Liver (tissue), 9 donors: ENCODE measurements around the gene CLIC5. TPM values are rescaled to one million over a fixed set of nuclear protein-coding genes. Genes with fewer than 3 reads are reported as not detected.

Source experiments
- DNase-seq: peaks from one replicate; pipeline ENCODE4 v3.0.0-alpha.2; 2017; ENCODE audit warnings: low spot score
- H3K27ac ChIP-seq, 2 donors: one replicate each; pipeline ENCODE4 v1.7.0; 2013; ENCODE audit warnings: inconsistent platforms in 2 of 2, low read length in 2 of 2, control low read depth in 1 of 2, low read depth in 1 of 2, mild to moderate bottlenecking in 1 of 2
- H3K27me3 ChIP-seq, 4 donors: one replicate each; pipeline versions ENCODE4 v1.6.1 to v1.7.0; 2013; ENCODE audit warnings: low read length in 3 of 4, inconsistent platforms in 1 of 4, mild to moderate bottlenecking in 1 of 4, moderate library complexity in 1 of 4; ENCODE audit not compliant: control insufficient read depth in 4 of 4, insufficient read depth in 4 of 4
- H3K36me3 ChIP-seq, 4 donors: one replicate each; pipeline versions ENCODE4 v1.6.1 to v1.7.0; 2013; ENCODE audit warnings: low read length in 3 of 4, mild to moderate bottlenecking in 3 of 4, low read depth in 1 of 4, moderate library complexity in 1 of 4; ENCODE audit not compliant: control insufficient read depth in 4 of 4, insufficient read depth in 3 of 4
- H3K4me1 ChIP-seq, 4 donors: one replicate each; pipeline versions ENCODE4 v1.6.1 to v1.7.0; 2013; ENCODE audit warnings: low read length in 3 of 4, mild to moderate bottlenecking in 3 of 4, moderate library complexity in 1 of 4; ENCODE audit not compliant: control insufficient read depth in 4 of 4, insufficient read depth in 4 of 4
- H3K4me3 ChIP-seq, 3 donors: one replicate each; pipeline versions ENCODE4 v1.6.1 to v1.7.0; 2013; ENCODE audit warnings: low read length in 3 of 3, control low read depth in 1 of 3, low read depth in 1 of 3, mild to moderate bottlenecking in 1 of 3
- H3K9ac ChIP-seq, 2 donors: one replicate each; pipeline ENCODE4 v1.7.0; 2013; ENCODE audit warnings: low read length in 2 of 2, mild to moderate bottlenecking in 2 of 2, moderate library complexity in 2 of 2, control low read depth in 1 of 2, low read depth in 1 of 2
- H3K9me3 ChIP-seq, 4 donors: one replicate each; pipeline versions ENCODE4 v1.6.1 to v1.7.0; 2013; ENCODE audit warnings: low read length in 3 of 4; ENCODE audit not compliant: control insufficient read depth in 4 of 4
- ATF3 ChIP-seq: IDR thresholded peaks from 2 replicates; pipeline ENCODE4 v1.6.1; 2016; ENCODE audit warnings: antibody characterized with exemption
- CTCF ChIP-seq: fragments of 150-350 bp; IDR thresholded peaks from 2 replicates; pipeline ENCODE4 v1.5.1; 2017; ENCODE audit warnings: improper control_type of control experiment, low read depth, low read length; ENCODE audit not compliant: missing input control
- EGR1 ChIP-seq, 2 donors: IDR thresholded peaks; 2 replicates each; pipeline ENCODE4 v1.6.1; 2016 to 2018; ENCODE audit warnings: antibody characterized with exemption in 2 of 2, low read depth in 2 of 2
- FOXA1 ChIP-seq: IDR thresholded peaks from 2 replicates; pipeline ENCODE4 v1.6.1; 2016; ENCODE audit warnings: antibody characterized with exemption
- FOXA2 ChIP-seq: IDR thresholded peaks from 2 replicates; pipeline ENCODE4 v1.6.1; 2016; ENCODE audit warnings: antibody characterized with exemption
- GABPA ChIP-seq, 2 donors: IDR thresholded peaks in 1 of 2; conservative IDR thresholded peaks in 1 of 2; 2 replicates each; pipeline ENCODE4 v1.6.1; 2016; ENCODE audit warnings: antibody characterized with exemption in 2 of 2, mild to moderate bottlenecking in 1 of 2, moderate library complexity in 1 of 2
- HNF4A ChIP-seq, 2 donors: conservative IDR thresholded peaks; 2 replicates each; pipeline ENCODE4 v1.6.1; 2016; ENCODE audit warnings: antibody characterized with exemption in 2 of 2, mild to moderate bottlenecking in 2 of 2
- HNF4G ChIP-seq: IDR thresholded peaks from 2 replicates; pipeline ENCODE4 v1.6.1; 2016; ENCODE audit warnings: antibody characterized with exemption
- JUND ChIP-seq, 2 donors: IDR thresholded peaks; 2 replicates each; pipeline ENCODE4 v1.6.1; 2016; ENCODE audit warnings: antibody characterized with exemption in 2 of 2
- MAX ChIP-seq: IDR thresholded peaks from 2 replicates; pipeline ENCODE4 v1.6.1; 2016; ENCODE audit warnings: antibody characterized with exemption
- NR2F2 ChIP-seq: IDR thresholded peaks from 2 replicates; pipeline ENCODE4 v1.6.1; 2016; ENCODE audit warnings: antibody characterized with exemption
- RAD21 ChIP-seq, 2 donors: IDR thresholded peaks; 2 replicates each; pipeline ENCODE4 v1.6.1; 2016; ENCODE audit warnings: antibody characterized with exemption in 2 of 2, mild to moderate bottlenecking in 2 of 2
- REST ChIP-seq: IDR thresholded peaks from 2 replicates; pipeline ENCODE4 v1.6.1; 2016; ENCODE audit warnings: antibody characterized with exemption, mild to moderate bottlenecking
- RXRA ChIP-seq, 2 donors: IDR thresholded peaks; 2 replicates each; pipeline ENCODE4 v1.6.1; 2017 to 2018; ENCODE audit warnings: antibody characterized with exemption in 2 of 2, mild to moderate bottlenecking in 1 of 2
- SP1 ChIP-seq: IDR thresholded peaks from 2 replicates; pipeline ENCODE4 v1.6.1; 2018; ENCODE audit warnings: antibody characterized with exemption, mild to moderate bottlenecking
- TAF1 ChIP-seq: conservative IDR thresholded peaks from 2 replicates; pipeline ENCODE4 v1.6.1; 2016; ENCODE audit warnings: antibody characterized with exemption, mild to moderate bottlenecking
- YY1 ChIP-seq: IDR thresholded peaks from 2 replicates; pipeline ENCODE4 v1.6.1; 2016; ENCODE audit warnings: antibody characterized with exemption, mild to moderate bottlenecking
- ZBTB33 ChIP-seq: IDR thresholded peaks from 2 replicates; pipeline ENCODE4 v1.6.1; 2016; ENCODE audit warnings: antibody characterized with exemption
- WGBS: extraction: QIAGEN DNeasy Blood & Tissue Kit; methylation state at CpG from one replicate; pipeline ENCODE4 v1.1.7; 2013; 5-methylcytosine and 5-hydroxymethylcytosine counted together
- polyA plus RNA-seq, 2 donors: library from polyadenylated mRNA; stranded (reverse) in 1 of 2; unstranded in 1 of 2; fragments of 200-250 nt in 1 of 2; fragments of >200 nt in 1 of 2; fragmentation: Nextera tagmentation in 1 of 2; extraction: Ambion mirVana in 1 of 2; gene quantifications; one replicate each; pipeline versions ENCODE4 v1.2.1 to v1.2.3, GENCODE V29; 2013 to 2015
- total RNA-seq, 2 donors: library from RNA; depleted of rRNA; stranded (reverse); fragments of >200 nt; gene quantifications; one replicate each; pipeline ENCODE4 v1.2.3, GENCODE V29; 2014
- donor health status: healthy.
- donor health status: healthy.
- donor health status: healthy.
- donor health status: healthy.
- donor health status: healthy.

Gene CLIC5
- total and polyA plus RNA-seq, 4 donors: 0.05 to 0.33 (median 0.14) TPM

- H3K27ac ChIP-seq: no peak overlapping the region
- 81% methylated on average over 4 of the region's 4 CpGs for WGBS
- no peaks in the 10 kb centered on the region for H3K27me3 ChIP-seq
- no peak overlapping the region for H3K9ac ChIP-seq
- peaks cover 0 to 3% (median under 1%) of the 10 kb centered on the region in 4 donors for H3K9me3 ChIP-seq
- DNase-seq: no peak
- H3K4me1 ChIP-seq: no peaks in the 10 kb centered on the region
- no peak for TF ChIP-seq TAF1
- no peaks in the 10 kb centered on the region for H3K36me3 ChIP-seq
- H3K4me3 ChIP-seq: no peak overlapping the region
These were observed 56.0 kb downstream of the CLIC5 start for GRCh38 chr6:45959534-45960145.

GRCh38 chr6:45956663-45957062 lies 59.0 kb downstream of the CLIC5 start:
- H3K36me3 ChIP-seq: no peaks in the 10 kb centered on the region
- no peak overlapping the region for H3K27ac ChIP-seq
- 92% methylated on average over 7 of the region's 7 CpGs for WGBS
- TF ChIP-seq ZBTB33 (no peak), RAD21 (IDR thresholded peaks at IDR 0.05) (no peak), CTCF (no peak), HNF4G (no peak), REST (no peak), FOXA2 (no peak), GABPA (IDR thresholded peaks at IDR 0.05 in 1 of 2, conservative IDR thresholded peaks at IDR 0.05 in 1 of 2) (no peak), HNF4A (conservative IDR thresholded peaks at IDR 0.05) (no peak), TAF1 (no peak), ATF3 (no peak), RXRA (IDR thresholded peaks at IDR 0.05) (no peak), NR2F2 (no peak), JUND (IDR thresholded peaks at IDR 0.05) (no peak), YY1 (no peak), EGR1 (IDR thresholded peaks at IDR 0.05; ENCODE audit: low read depth in 2 of 2) (no peak), SP1 (no peak), FOXA1 (no peak), MAX (no peak)
- no peaks in the 10 kb centered on the region for H3K27me3 ChIP-seq
- no peaks in the 10 kb centered on the region for H3K4me1 ChIP-seq
- H3K4me3 ChIP-seq: no peak overlapping the region
- no peak for DNase-seq
- H3K9ac ChIP-seq: no peak overlapping the region
- no peaks in the 10 kb centered on the region for H3K9me3 ChIP-seq
